GM18498 (cell line): ENCODE results near the gene SHISA9.

ENCODE experiments used
- ATAC-seq: cut with Tn5 transposase; IDR thresholded peaks from one replicate; pipeline ENCODE4 v1.9.1; 2021; ENCODE audit warnings: mild to moderate bottlenecking, moderate library complexity; ENCODE audit not compliant: unreplicated experiment

Gene SHISA9

DNA sequence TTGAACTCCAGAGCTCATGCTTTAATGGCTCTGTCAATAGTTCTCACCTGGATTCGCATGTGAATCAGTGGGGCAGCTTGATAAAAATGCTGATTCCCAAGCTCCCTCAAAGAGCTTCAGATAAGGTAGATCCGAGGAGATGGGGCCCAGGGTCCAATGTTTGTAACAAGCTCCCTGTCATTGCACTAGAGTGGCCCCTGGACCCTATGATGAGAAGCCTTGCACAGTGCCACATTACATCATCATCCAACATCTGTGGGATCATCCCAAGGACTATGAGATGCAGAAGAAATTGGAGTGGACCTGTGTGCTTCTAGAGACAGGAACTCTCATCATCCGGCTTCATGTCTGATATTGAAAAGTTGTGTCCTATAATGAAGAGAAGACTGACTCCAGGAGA lies 340.8 kb downstream of the SHISA9 start:
- ATAC-seq, result no peak

DNA sequence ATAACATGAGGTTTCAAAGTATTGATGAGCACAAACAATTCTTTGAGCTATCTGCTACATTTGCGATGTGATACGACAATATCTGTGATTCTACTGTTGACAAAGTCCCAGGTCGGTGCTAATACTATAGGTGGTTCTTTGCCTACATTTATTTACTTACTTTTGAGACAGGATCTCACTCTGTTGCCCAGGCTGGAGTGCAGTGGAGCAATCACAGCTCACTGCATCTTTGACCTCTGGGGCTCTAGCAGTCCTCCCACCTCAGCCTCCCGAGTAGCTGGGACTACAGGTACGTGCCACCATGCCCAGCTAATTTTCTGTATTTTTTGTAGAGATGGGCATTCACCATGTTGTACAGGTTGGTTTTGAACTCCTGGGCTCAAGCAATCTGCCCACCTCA lies 343.4 kb downstream of the SHISA9 start:
- no peak for ATAC-seq

DNA sequence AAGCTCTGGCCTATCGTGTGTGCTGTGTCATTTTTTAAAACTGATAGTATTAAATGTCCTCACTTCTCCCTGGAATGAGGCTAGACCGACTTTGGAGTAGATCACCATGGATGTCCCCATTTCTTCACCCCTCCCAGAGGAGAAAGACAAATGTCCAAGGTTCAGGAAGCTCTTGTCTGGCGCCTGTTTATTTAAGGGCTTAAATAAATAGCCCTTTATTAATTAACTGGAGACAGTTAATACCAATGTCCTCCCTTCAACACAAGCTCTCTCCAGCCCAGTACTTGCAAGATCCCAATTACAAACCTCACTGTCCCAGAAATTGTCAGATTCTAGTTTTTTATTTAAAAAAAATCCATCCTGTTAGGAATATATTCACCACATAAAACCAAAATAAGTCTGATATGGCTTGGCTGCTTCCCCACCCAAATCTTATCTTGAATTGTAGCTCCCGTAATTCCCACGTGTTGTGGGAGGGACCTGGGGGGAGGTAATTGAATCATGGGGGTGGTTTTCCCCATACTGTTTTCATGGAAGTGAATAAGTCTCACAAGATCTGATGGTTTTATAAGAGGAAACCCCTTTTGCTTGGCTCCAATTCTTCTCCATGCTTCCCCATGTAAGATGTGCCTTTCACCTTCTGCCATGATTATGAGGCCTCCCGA lies 344.4 kb downstream of the SHISA9 start:
- ATAC-seq, result no peak

DNA sequence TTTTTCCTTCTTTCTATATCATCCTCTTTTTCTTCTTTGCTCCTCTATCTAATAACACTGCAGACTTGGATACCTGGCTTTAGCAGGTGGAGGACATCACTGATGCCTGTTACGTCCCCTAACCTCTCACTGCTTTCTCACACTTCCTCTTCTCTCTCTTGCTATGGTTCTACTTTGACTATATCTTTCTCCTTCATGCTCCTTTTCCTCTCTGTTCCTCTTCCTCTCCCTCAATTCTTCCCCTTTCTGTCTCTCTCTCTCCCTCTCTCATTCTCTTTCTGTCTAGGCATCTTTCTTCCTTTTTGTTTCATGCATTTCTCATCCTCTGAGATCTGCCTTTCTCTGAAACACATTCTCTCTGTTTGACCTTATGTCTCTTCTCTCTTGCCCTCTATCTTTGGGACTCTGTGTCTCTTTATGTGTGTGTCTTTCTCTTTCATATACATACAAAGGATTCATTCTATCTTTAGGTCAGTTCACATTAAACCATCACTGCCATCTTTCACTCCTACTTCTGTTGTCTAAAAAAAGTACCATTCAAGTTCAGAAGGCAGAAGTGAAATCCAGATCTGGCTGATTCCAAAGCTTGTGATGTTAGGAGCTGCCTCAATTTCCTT lies 353.7 kb downstream of the SHISA9 start:
- ATAC-seq, result no peak

DNA sequence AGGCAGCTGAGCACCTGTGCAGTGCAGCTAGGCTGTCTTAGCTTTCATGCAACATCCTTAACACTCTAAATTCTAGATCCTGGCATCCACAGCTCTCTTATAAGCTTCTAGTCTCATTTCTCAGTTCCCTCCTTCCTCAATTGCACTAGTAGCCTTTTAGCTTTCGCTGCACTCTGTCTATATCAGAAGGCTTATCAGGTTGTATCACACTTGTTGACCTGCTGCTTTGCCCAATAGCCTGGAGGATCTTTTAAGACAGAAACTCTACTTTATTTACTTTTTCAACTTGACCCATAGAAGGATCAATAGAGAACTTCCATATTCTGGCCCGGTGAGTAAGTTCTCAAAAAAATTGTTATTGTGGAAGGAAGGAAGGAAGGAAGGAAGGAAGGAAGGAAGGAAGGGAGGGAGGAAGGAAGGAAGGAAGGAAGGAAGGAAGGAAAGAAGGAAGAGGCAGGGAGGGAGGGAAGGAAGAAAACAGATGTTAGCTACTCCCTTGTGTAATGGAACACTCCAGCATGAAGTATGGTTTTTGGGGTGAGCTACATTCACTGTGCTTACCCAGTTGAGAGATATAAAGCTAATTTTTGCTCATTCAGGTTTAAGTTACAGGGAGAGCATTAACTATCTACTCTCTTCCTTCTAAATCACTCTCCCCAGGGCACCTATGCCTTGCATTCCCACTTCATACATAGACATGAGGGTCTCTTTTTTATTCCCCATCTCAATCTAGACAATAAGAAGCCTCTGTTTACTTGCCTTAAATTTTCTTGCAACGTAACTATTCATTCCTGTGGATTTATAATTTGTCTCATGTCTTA lies 361.1 kb downstream of the SHISA9 start:
- no peak for ATAC-seq

DNA sequence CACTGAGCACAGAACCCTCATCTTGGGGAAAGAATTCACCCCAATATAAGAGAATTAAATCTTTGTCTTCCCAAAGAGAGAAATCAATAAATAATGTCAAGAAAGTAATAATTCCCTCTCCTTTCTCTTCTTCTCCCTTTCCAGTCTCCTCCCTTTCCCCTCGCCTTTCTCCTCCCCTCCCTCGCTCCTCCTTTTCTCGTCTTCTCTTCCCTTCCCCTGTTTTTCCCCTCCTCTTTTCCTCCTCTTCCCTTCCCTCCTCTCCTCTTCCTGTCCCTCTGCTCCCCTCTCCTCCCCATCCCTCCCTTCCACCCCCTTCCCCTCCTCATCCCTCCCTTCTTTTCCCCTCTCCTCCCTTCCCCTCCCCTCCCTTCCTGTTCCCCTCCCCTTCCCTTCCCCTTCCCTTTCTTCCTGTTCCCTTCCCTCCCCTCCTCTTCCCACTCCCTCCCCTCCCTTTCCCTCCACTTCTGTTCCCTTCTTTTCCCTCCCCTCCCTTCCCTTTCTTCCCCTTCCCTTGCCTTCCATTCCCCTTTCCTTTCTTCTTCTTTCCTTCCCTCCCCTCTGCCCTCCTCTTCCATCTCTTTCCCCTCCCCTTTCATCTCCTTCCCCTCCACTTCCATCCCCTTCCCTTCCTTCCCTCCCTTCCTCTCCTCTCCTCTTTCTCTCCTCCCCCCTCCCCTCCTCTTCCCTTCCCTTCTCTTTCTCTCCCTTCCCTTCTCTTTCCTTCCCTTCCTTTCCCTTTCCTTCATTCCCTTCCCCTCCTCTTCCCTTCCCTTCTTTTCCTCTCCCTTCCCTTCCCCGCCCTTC lies 363.6 kb downstream of the SHISA9 start:
- no peak for ATAC-seq

DNA sequence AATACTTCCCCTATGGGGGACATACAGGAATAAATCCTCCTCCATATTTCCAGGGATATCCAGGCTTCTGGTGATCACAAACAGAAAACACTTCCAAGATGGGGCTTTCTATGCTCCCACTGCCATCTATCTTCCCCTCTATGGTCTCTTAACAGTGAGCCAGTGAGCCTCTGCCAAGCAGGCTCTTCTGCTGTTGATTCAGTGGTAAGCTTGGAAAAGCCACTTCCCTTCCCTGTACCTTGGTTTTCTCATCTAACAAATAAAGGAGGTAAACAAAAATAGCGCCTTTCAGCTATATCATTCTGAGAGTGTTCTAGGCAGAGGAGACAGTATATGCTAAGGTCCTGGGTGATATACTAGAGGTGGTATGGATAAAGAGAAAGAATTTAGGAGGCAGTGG lies 368.0 kb downstream of the SHISA9 start:
- no peak for ATAC-seq

DNA sequence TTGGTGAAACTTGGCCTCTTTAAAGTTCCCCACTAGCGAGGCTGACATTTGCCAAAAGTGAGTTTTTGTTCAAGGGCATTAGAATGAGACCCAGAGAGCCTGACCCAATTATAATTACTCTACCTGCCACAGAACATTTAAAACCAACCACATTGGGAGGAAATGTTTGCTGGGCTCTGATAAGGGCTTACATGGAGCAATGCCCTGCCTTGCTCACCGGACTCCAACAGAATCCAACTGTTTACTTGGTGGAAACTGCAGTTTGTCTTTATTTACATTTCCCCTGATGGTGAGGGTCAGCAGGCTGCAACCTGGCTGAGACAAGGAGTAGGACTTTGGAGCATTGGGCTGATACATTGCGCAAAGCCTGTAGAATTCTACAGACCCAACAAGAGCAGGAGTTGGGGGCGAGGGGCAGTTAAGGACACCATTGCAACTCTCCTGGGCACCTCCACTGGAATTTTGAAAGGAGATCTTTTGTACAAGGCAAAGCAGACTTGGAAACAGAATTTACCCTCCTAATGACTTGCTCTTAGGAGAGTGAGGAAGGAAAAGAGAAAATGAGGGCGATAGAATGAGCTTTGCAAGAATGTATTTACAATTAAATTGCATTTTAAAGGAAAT lies 368.6 kb downstream of the SHISA9 start:
- ATAC-seq, result no peak

DNA sequence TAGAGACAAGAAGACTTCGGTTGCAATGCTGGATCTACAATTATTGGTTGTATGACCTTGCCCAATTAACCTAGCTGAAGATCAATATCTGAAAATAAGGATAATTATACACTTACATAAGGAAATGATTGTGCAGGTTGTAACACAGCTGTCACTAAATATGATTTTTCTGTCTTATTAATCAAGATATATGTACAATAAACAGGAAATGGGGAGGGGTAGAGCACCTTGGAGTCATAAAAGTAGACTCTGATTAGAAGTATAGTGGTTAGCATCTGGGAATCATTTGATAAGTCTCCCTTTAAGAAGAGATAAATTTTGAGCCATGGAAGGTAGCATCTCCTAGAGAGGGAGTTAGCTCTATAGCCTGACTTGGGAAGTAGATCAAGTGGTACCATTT lies 369.2 kb downstream of the SHISA9 start:
- no peak for ATAC-seq

DNA sequence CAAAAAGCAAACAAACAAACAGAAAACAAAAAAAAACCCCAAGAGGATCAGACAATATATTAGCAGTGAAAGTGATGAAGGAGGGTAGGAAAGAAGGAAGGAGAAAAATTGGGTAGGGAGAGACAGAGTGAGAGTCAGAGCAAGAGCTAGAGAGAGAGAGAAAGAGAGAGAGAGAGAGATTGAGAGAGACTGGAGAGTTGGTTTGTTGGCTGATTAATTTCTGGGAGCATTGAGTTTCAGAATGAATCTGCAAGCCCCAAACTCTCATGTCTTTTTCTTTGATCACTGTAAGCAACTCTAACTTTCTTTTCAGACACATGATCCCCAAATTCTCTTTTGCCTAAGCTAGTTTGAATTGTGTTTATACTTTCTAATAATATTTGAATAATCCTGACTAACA lies 388.1 kb downstream of the SHISA9 start:
- no peak for ATAC-seq
